Endodermal cell (in vitro differentiated cells): Measurements from ENCODE around the gene ABL1. TPM values are rescaled to one million over a fixed set of nuclear protein-coding genes. Genes with fewer than 3 reads are reported as not detected.
A peak's percentile ranks its signal among the peaks of the same experiment; 100 is the strongest.
"Not testable (repeated sequence)": the region's sequence is repeated elsewhere in the genome, so short reads cannot be mapped to it uniquely, and the experiment has no call there.

ENCODE experiments used
- DNase-seq: peaks from one replicate; pipeline ENCODE4 v3.0.0-alpha.2; 2017
- H3K27ac ChIP-seq: 2 replicates; pipeline ENCODE4 v1.5.1; 2013; ENCODE audit warnings: mild to moderate bottlenecking, low read depth, low read length, moderate library complexity
- H3K27me3 ChIP-seq: 2 replicates; pipeline ENCODE4 v1.6.1; 2013; ENCODE audit warnings: mild to moderate bottlenecking, low read length, moderate library complexity; ENCODE audit not compliant: insufficient read depth, control insufficient read depth, poor library complexity, severe bottlenecking
- H3K36me3 ChIP-seq: 2 replicates; pipeline ENCODE4 v1.7.0; 2013; ENCODE audit warnings: mild to moderate bottlenecking, low read length, moderate library complexity; ENCODE audit not compliant: control insufficient read depth, insufficient read depth
- H3K4me1 ChIP-seq: one replicate; pipeline ENCODE4 v1.7.0; 2013; ENCODE audit warnings: low read length; ENCODE audit not compliant: control insufficient read depth, insufficient read depth
- H3K4me3 ChIP-seq: 2 replicates; pipeline ENCODE4 v1.5.1; 2013; ENCODE audit warnings: mild to moderate bottlenecking, low read length, moderate library complexity
- H3K9ac ChIP-seq: 2 replicates; pipeline ENCODE4 v1.6.1; 2013; ENCODE audit warnings: mild to moderate bottlenecking, low read length, moderate library complexity; ENCODE audit not compliant: poor library complexity, severe bottlenecking; ENCODE audit errors: extremely low read depth
- H3K9me3 ChIP-seq: 2 replicates; pipeline ENCODE4 v1.6.1; 2013; ENCODE audit warnings: mild to moderate bottlenecking, low read length, moderate library complexity; ENCODE audit not compliant: control insufficient read depth
- H3K27ac Mint-ChIP-seq: 2 replicates; pipeline ENCODE4 v1.8.0; 2020; ENCODE audit warnings: mixed read lengths
- H3K27me3 Mint-ChIP-seq: 2 replicates; pipeline ENCODE4 v1.8.0; 2021; ENCODE audit warnings: mild to moderate bottlenecking, mixed read lengths; ENCODE audit not compliant: insufficient read depth
- H3K36me3 Mint-ChIP-seq: 2 replicates; pipeline ENCODE4 v1.8.0; 2020; ENCODE audit warnings: low read depth, mixed read lengths
- H3K4me1 Mint-ChIP-seq: 2 replicates; pipeline ENCODE4 v1.8.0; 2020; ENCODE audit warnings: mixed read lengths
- H3K4me3 Mint-ChIP-seq: 2 replicates; pipeline ENCODE4 v1.8.0; 2020; ENCODE audit warnings: mild to moderate bottlenecking, moderate library complexity, mixed read lengths
- H3K9me3 Mint-ChIP-seq: 2 replicates; pipeline ENCODE4 v1.8.0; 2020; ENCODE audit warnings: mild to moderate bottlenecking, mixed read lengths
- CTCF ChIP-seq: fragments of 200-600 bp; sonication (generic); conservative IDR thresholded peaks from 2 replicates; pipeline ENCODE4 v1.5.0; 2021; ENCODE audit warnings: antibody characterized with exemption, mild to moderate bottlenecking
- WGBS, 2 experiments: methylation state at CpG; one replicate each; pipeline versions ENCODE4 v1.1.5 to v1.1.7; 2013; ENCODE audit warnings: missing lambda C conversion rate in 2 of 2, mixed read lengths in 1 of 2; ENCODE audit not compliant: insufficient coverage in 1 of 2, insufficient read length in 1 of 2; 5-methylcytosine and 5-hydroxymethylcytosine counted together
- total RNA-seq, 2 donors: library from RNA; stranded (reverse); fragmentation: NEBNext Ultra II Directional in 1 of 2; extraction: Animal tissue kit (Norgen Biotek cat#: 25700) in 1 of 2; gene quantifications; 2 replicates in 1 of 2; 3 replicates in 1 of 2; pipeline ENCODE4 v1.2.1, GENCODE V29; 2021

Gene ABL1
- total RNA-seq, 2 donors from 2014 or later: 78.8 to 94.1 TPM

GRCh38 chr9:130908878-130909355 lies 73.9 kb downstream of the ABL1 start:
- no peak overlapping the region for H3K4me3 Mint-ChIP-seq
- WGBS, 2 experiments: 82 to 88% methylated on average over 5 to 16 of the region's 19 CpGs

GRCh38 chr9:130910041-130910440 lies 75.0 kb downstream of the ABL1 start:
- not testable (repeated sequence) for H3K27me3 ChIP-seq, H3K27ac ChIP-seq, H3K4me1 ChIP-seq, H3K27me3 Mint-ChIP-seq, H3K27ac Mint-ChIP-seq, H3K9me3 Mint-ChIP-seq, H3K36me3 Mint-ChIP-seq, H3K4me1 Mint-ChIP-seq, H3K36me3 ChIP-seq, DNase-seq, H3K4me3 Mint-ChIP-seq, H3K4me3 ChIP-seq, H3K9ac ChIP-seq, H3K9me3 ChIP-seq
- 94 to 100% methylated on average over 2 to 27 of the region's 27 CpGs for WGBS, 2 experiments

More at GRCh38 chr9:130908878-130909355, 73.9 kb downstream of the ABL1 start:
- H3K27ac ChIP-seq: no peak overlapping the region
- no peak for DNase-seq
- H3K27ac Mint-ChIP-seq: no peak overlapping the region
- no peak for TF ChIP-seq CTCF
- H3K9ac ChIP-seq: no peak overlapping the region
- no peak overlapping the region for H3K4me3 ChIP-seq
- H3K4me1 ChIP-seq: no peaks in the 10 kb centered on the region
- H3K9me3 ChIP-seq: no peaks in the 10 kb centered on the region
- no peaks in the 10 kb centered on the region for H3K4me1 Mint-ChIP-seq
- H3K36me3 ChIP-seq: no peaks in the 10 kb centered on the region
- no peaks in the 10 kb centered on the region for H3K36me3 Mint-ChIP-seq
- peaks cover 6% of the 10 kb centered on the region for H3K9me3 Mint-ChIP-seq
- H3K27me3 ChIP-seq: no peaks in the 10 kb centered on the region
- no peaks in the 10 kb centered on the region for H3K27me3 Mint-ChIP-seq

GRCh38 chr9:130910670-130911069 lies 75.6 kb downstream of the ABL1 start:
- H3K4me1 Mint-ChIP-seq, H3K27me3 ChIP-seq, H3K36me3 Mint-ChIP-seq, DNase-seq, H3K9me3 Mint-ChIP-seq, H3K9ac ChIP-seq, H3K4me3 ChIP-seq, H3K27me3 Mint-ChIP-seq, H3K27ac ChIP-seq, H3K9me3 ChIP-seq, H3K4me1 ChIP-seq, H3K36me3 ChIP-seq, H3K4me3 Mint-ChIP-seq: not testable (repeated sequence)
- H3K27ac Mint-ChIP-seq: peak overlapping the region; percentile 7
- WGBS, 2 experiments: 92% methylated on average over 1 of the region's 1 CpG; no CpG with 5 or more reads in 1 of the 2 experiments

GRCh38 chr9:130911254-130912049 lies 76.4 kb downstream of the ABL1 start:
- Mint-ChIP-seq H3K36me3 (no peaks in the 10 kb centered on the region), H3K4me1 (no peaks in the 10 kb centered on the region), H3K27me3 (no peaks in the 10 kb centered on the region), H3K27ac (no peak overlapping the region), H3K9me3 (peaks cover 6% of the 10 kb centered on the region), H3K4me3 (no peak overlapping the region)
- Histone ChIP-seq H3K4me3 (no peak overlapping the region), H3K4me1 (no peaks in the 10 kb centered on the region), H3K9me3 (no peaks in the 10 kb centered on the region), H3K27me3 (no peaks in the 10 kb centered on the region), H3K9ac (no peak overlapping the region), H3K36me3 (no peaks in the 10 kb centered on the region), H3K27ac (no peak overlapping the region)
- 94 to 95% methylated on average over 14 to 26 of the region's 26 CpGs for WGBS, 2 experiments
- no peak for TF ChIP-seq CTCF
- no peak for DNase-seq
